Globus pallidus (tissue), 1 donor: ENCODE data around the gene SH3BGR.

Experiments used
- DNase-seq: peaks from one replicate; pipeline ENCODE4 v3.0.0-alpha.2; 2015; ENCODE audit warnings: low spot score

SH3BGR gene

GRCh38 chr21:39546522-39546921 lies 94.8 kb downstream of the SH3BGR start:
- no peak for DNase-seq

GRCh38 chr21:39552856-39553255 lies 101.1 kb downstream of the SH3BGR start:
- no peak for DNase-seq

- DNase-seq, result no peak
These were observed 101.6 kb downstream of the SH3BGR start for GRCh38 chr21:39553331-39553730.

GRCh38 chr21:39555911-39556590 lies 104.3 kb downstream of the SH3BGR start:
- peak; percentile 38 for DNase-seq

- DNase-seq, result no peak
These were observed 107.7 kb downstream of the SH3BGR start for GRCh38 chr21:39559511-39559910.

GRCh38 chr21:39561140-39561539 lies 109.4 kb downstream of the SH3BGR start:
- DNase-seq, result no peak

GRCh38 chr21:39562791-39563770 lies 111.3 kb downstream of the SH3BGR start:
- no peak for DNase-seq

GRCh38 chr21:39564200-39564599 lies 112.4 kb downstream of the SH3BGR start:
- DNase-seq, result peak; percentile 53
